Neuronal stem cell (in vitro differentiated cells): ENCODE results near the gene ACAA1.

Source experiments
- DNase-seq: peaks from one replicate; pipeline ENCODE4 v3.0.0-alpha.2; 2013; ENCODE audit warnings: low spot score
- H2AFZ ChIP-seq: one replicate; pipeline ENCODE4 v1.6.1; 2013; ENCODE audit warnings: mild to moderate bottlenecking, low read length, inconsistent platforms
- H2AK5ac ChIP-seq: 2 replicates; pipeline ENCODE4 v1.6.1; 2013; ENCODE audit warnings: low read depth, mild to moderate bottlenecking, inconsistent platforms, low read length, moderate library complexity, mixed read lengths
- H2BK120ac ChIP-seq: 2 replicates; pipeline ENCODE4 v1.6.1; 2013; ENCODE audit warnings: low read depth, mild to moderate bottlenecking, inconsistent platforms, low read length, moderate library complexity, mixed read lengths
- H2BK12ac ChIP-seq: one replicate; pipeline ENCODE4 v1.6.1; 2013; ENCODE audit warnings: low read length, inconsistent platforms
- H2BK15ac ChIP-seq: 2 replicates; pipeline ENCODE4 v1.6.1; 2013; ENCODE audit warnings: mild to moderate bottlenecking, low read length, inconsistent platforms, mixed read lengths
- H2BK5ac ChIP-seq: one replicate; pipeline ENCODE4 v1.6.1; 2013; ENCODE audit warnings: inconsistent platforms, mild to moderate bottlenecking, low read length, moderate library complexity
- H3K14ac ChIP-seq: one replicate; pipeline ENCODE4 v1.6.1; 2013; ENCODE audit warnings: low read length, inconsistent platforms
- H3K18ac ChIP-seq: 2 replicates; pipeline ENCODE4 v1.6.1; 2013; ENCODE audit warnings: low read length, inconsistent platforms
- H3K23ac ChIP-seq: 2 replicates; pipeline ENCODE4 v1.6.1; 2013; ENCODE audit warnings: low read depth, mild to moderate bottlenecking, mixed read lengths, low read length, inconsistent platforms; ENCODE audit not compliant: poor library complexity
- H3K27ac ChIP-seq: replicated peaks from 3 replicates; pipeline ENCODE4 v1.5.1; 2013; ENCODE audit warnings: low read length, inconsistent platforms
- H3K27me3 ChIP-seq, 3 experiments: 2 replicates each; pipeline ENCODE4 v1.6.1; 2013; ENCODE audit warnings: low read length in 3 of 3, mild to moderate bottlenecking in 2 of 3, inconsistent platforms in 1 of 3, low read depth in 1 of 3, mixed read lengths in 1 of 3, moderate library complexity in 1 of 3; ENCODE audit not compliant: control insufficient read depth in 3 of 3, insufficient read depth in 3 of 3
- H3K36me3 ChIP-seq, 2 donors: replicated peaks in 1 of 2; 2 replicates each; pipeline ENCODE4 v1.6.1; 2013; ENCODE audit warnings: low read length in 2 of 2; ENCODE audit not compliant: control insufficient read depth in 2 of 2, insufficient read depth in 2 of 2
- H3K4ac ChIP-seq: 2 replicates; pipeline ENCODE4 v1.6.1; 2013; ENCODE audit warnings: inconsistent platforms, mild to moderate bottlenecking, low read length, moderate library complexity
- H3K4me1 ChIP-seq, 2 donors: 1 replicate in 1 of 2; 2 replicates in 1 of 2; pipeline ENCODE4 v1.6.1; 2013; ENCODE audit warnings: low read length in 2 of 2, low read depth in 1 of 2; ENCODE audit not compliant: control insufficient read depth in 2 of 2, insufficient read depth in 1 of 2
- H3K4me2 ChIP-seq: one replicate; pipeline ENCODE4 v1.6.1; 2013; ENCODE audit warnings: mild to moderate bottlenecking, low read length, inconsistent platforms; ENCODE audit not compliant: insufficient read depth, poor library complexity, severe bottlenecking
- H3K4me3 ChIP-seq, 2 donors: 2 replicates each; pipeline ENCODE4 v1.5.1; 2013; ENCODE audit warnings: low read length in 2 of 2, mild to moderate bottlenecking in 2 of 2, inconsistent platforms in 1 of 2, moderate library complexity in 1 of 2
- H3K79me1 ChIP-seq: one replicate; pipeline ENCODE4 v1.6.1; 2013; ENCODE audit warnings: low read depth, mild to moderate bottlenecking, inconsistent platforms, low read length, moderate library complexity
- H3K9ac ChIP-seq: one replicate; pipeline ENCODE4 v1.6.1; 2013; ENCODE audit warnings: mild to moderate bottlenecking, low read depth, low read length, inconsistent platforms; ENCODE audit not compliant: poor library complexity
- H3K9me3 ChIP-seq, 2 donors: replicated peaks in 1 of 2; 2 replicates each; pipeline versions ENCODE3 to v1.6.1; 2013; ENCODE audit warnings: low read length in 2 of 2, mild to moderate bottlenecking in 2 of 2, inconsistent platforms in 1 of 2, low read depth in 1 of 2, mixed read lengths in 1 of 2, moderate library complexity in 1 of 2; ENCODE audit not compliant: control insufficient read depth in 2 of 2, insufficient read depth in 1 of 2
- H4K8ac ChIP-seq: one replicate; pipeline ENCODE4 v1.6.1; 2013; ENCODE audit warnings: low read depth, mild to moderate bottlenecking, inconsistent platforms, low read length, moderate library complexity
- H4K91ac ChIP-seq: one replicate; pipeline ENCODE4 v1.6.1; 2013; ENCODE audit warnings: low read length, low read depth, mild to moderate bottlenecking, inconsistent platforms; ENCODE audit not compliant: poor library complexity
- WGBS, 2 donors: extraction: QIAGEN DNeasy Blood & Tissue Kit; methylation state at CpG; one replicate each; pipeline ENCODE4 v1.1.7; 2013; ENCODE audit warnings: missing lambda C conversion rate in 2 of 2, mixed read lengths in 1 of 2; ENCODE audit not compliant: insufficient read length in 2 of 2, insufficient replicate concordance in 1 of 2; ENCODE audit errors: extremely low coverage in 2 of 2; 5-methylcytosine and 5-hydroxymethylcytosine counted together

Gene ACAA1

GRCh38 chr3:38120693-38121450 lies 16.1 kb downstream of the ACAA1 start:
- no peak for DNase-seq
- peak overlapping the region; percentile 43 for H4K8ac ChIP-seq
- H2AFZ ChIP-seq: no peak overlapping the region
- H3K4me3 ChIP-seq: no peak overlapping the region
- no CpG with 5 or more reads among the region's 11 CpGs for WGBS, 2 donors
- H3K79me1 ChIP-seq: peaks cover 2% of the 10 kb centered on the region
- peak overlapping the region; percentile 92 for H4K91ac ChIP-seq
- no peak overlapping the region for H2BK12ac ChIP-seq
- no peak overlapping the region for H3K4me2 ChIP-seq
- H3K36me3 ChIP-seq: peaks cover 40 to 75% of the 10 kb centered on the region in 2 donors
- H3K9me3 ChIP-seq: peaks cover 0 to 1% of the 10 kb centered on the region in 2 donors
- H3K9ac ChIP-seq: no peak overlapping the region
- no peak overlapping the region for H3K14ac ChIP-seq
- H3K27me3 ChIP-seq: no peaks in the 10 kb centered on the region
- no peak overlapping the region for H3K27ac ChIP-seq
- H3K18ac ChIP-seq: no peak overlapping the region
- H3K4me1 ChIP-seq: no peaks in the 10 kb centered on the region
- peak overlapping the region; percentile 65 for H3K23ac ChIP-seq
- no peak overlapping the region for H2AK5ac ChIP-seq
- no peak overlapping the region for H2BK15ac ChIP-seq
- peak overlapping the region; percentile 66 for H2BK5ac ChIP-seq
- no peak overlapping the region for H3K4ac ChIP-seq
- H2BK120ac ChIP-seq: no peak overlapping the region

- no CpG with 5 or more reads among the region's 7 CpGs for WGBS, 2 donors
Measured at GRCh38 chr3:38119821-38120692, 16.9 kb downstream of the ACAA1 start.

GRCh38 chr3:38119248-38119544 lies 17.7 kb downstream of the ACAA1 start:
- H3K36me3 ChIP-seq: peaks cover 32 to 58% of the 10 kb centered on the region in 2 donors
- H4K91ac ChIP-seq: no peak overlapping the region
- H2BK12ac ChIP-seq: no peak overlapping the region
- no peak overlapping the region for H3K27ac ChIP-seq
- no peak overlapping the region for H3K9ac ChIP-seq
- no peak overlapping the region for H2BK120ac ChIP-seq
- no peak for DNase-seq
- no peak overlapping the region for H3K4me2 ChIP-seq
- no peak overlapping the region for H2BK15ac ChIP-seq
- H2AK5ac ChIP-seq: no peak overlapping the region
- no peak overlapping the region for H2AFZ ChIP-seq
- H2BK5ac ChIP-seq: no peak overlapping the region
- no CpG with 5 or more reads among the region's 1 CpG for WGBS, 2 donors
- H3K9me3 ChIP-seq: no peaks in the 10 kb centered on the region
- H3K4me1 ChIP-seq: no peaks in the 10 kb centered on the region
- peaks cover 4% of the 10 kb centered on the region for H3K79me1 ChIP-seq
- H3K4ac ChIP-seq: no peak overlapping the region
- H3K14ac ChIP-seq: no peak overlapping the region
- no peak overlapping the region for H3K18ac ChIP-seq
- H4K8ac ChIP-seq: no peak overlapping the region
- no peak overlapping the region for H3K4me3 ChIP-seq
- no peak overlapping the region for H3K23ac ChIP-seq
- H3K27me3 ChIP-seq: peaks cover 0 to 2% (median 0%) of the 10 kb centered on the region in 3 experiments

More at GRCh38 chr3:38119821-38120692, 16.9 kb downstream of the ACAA1 start:
- H2BK12ac ChIP-seq: no peak overlapping the region
- no peak for DNase-seq
- no peak overlapping the region for H2BK5ac ChIP-seq
- no peak overlapping the region for H2AFZ ChIP-seq
- no peak overlapping the region for H4K8ac ChIP-seq
- H3K4me3 ChIP-seq: peak overlapping the region in 1 of 2 donors; percentile 37
- no peak overlapping the region for H2BK15ac ChIP-seq
- no peaks in the 10 kb centered on the region for H3K4me1 ChIP-seq
- no peak overlapping the region for H3K18ac ChIP-seq
- no peak overlapping the region for H3K9ac ChIP-seq
- no peaks in the 10 kb centered on the region for H3K9me3 ChIP-seq
- no peak overlapping the region for H2BK120ac ChIP-seq
- H3K4me2 ChIP-seq: no peak overlapping the region
- peaks cover 4% of the 10 kb centered on the region for H3K79me1 ChIP-seq
- H3K27me3 ChIP-seq: no peaks in the 10 kb centered on the region
- no peak overlapping the region for H2AK5ac ChIP-seq
- no peak overlapping the region for H4K91ac ChIP-seq
- H3K4ac ChIP-seq: no peak overlapping the region
- H3K14ac ChIP-seq: no peak overlapping the region
- H3K23ac ChIP-seq: peak overlapping the region; percentile 65
- no peak overlapping the region for H3K27ac ChIP-seq
- peaks cover 34 to 67% of the 10 kb centered on the region in 2 donors for H3K36me3 ChIP-seq
